Muscle of arm (tissue), 12 donors: Measurements from ENCODE around the gene LONP1. TPM values are rescaled to one million over a fixed set of nuclear protein-coding genes. Genes with fewer than 3 reads are reported as not detected.
"Not testable (repeated sequence)": the region's sequence is repeated elsewhere in the genome, so short reads cannot be mapped to it uniquely, and the experiment has no call there.

Source experiments
- DNase-seq: peaks from one replicate; pipeline ENCODE4 v3.0.0-alpha.2; 2013
- polyA plus RNA-seq, 12 donors: library from polyadenylated mRNA; unstranded; fragments of 120-200 nt; gene quantifications; one replicate each; pipeline ENCODE4 v1.2.1, GENCODE V29; 2013; ENCODE audit not compliant: insufficient read length in 12 of 12

LONP1 gene
- polyA plus RNA-seq, 12 donors, result 35.6 to 60.1 (median 42.4) TPM; not detected in 1

DNA sequence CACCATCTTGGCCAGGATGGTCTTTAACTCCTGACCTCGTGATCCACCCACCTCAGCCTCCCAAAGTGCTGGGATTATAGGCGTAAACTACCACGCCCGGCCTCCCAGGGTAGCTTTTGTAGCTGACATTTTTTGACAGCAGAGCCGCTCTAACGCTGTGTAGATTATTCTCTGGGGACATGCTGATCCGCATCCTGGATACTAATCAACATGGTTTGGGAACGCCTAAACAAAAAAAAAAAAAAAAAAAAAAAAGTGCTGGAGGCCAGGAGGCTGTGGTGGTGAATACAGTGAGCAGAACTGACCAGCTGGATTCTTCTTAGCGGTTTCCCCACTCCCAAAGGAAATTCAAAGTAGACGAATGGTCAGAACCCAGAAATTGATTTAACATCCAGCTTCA, 5.1 kb downstream of the LONP1 start:
- no peak for DNase-seq

GRCh38 chr19:5713228-5713627, 6.7 kb downstream of the LONP1 start:
- no peak for DNase-seq

- DNase-seq, result no peak
Observed at GRCh38 chr19:5711713-5712161, 8.2 kb downstream of the LONP1 start.

GRCh38 chr19:5711025-5711424, 8.9 kb downstream of the LONP1 start:
- DNase-seq, result no peak

DNA sequence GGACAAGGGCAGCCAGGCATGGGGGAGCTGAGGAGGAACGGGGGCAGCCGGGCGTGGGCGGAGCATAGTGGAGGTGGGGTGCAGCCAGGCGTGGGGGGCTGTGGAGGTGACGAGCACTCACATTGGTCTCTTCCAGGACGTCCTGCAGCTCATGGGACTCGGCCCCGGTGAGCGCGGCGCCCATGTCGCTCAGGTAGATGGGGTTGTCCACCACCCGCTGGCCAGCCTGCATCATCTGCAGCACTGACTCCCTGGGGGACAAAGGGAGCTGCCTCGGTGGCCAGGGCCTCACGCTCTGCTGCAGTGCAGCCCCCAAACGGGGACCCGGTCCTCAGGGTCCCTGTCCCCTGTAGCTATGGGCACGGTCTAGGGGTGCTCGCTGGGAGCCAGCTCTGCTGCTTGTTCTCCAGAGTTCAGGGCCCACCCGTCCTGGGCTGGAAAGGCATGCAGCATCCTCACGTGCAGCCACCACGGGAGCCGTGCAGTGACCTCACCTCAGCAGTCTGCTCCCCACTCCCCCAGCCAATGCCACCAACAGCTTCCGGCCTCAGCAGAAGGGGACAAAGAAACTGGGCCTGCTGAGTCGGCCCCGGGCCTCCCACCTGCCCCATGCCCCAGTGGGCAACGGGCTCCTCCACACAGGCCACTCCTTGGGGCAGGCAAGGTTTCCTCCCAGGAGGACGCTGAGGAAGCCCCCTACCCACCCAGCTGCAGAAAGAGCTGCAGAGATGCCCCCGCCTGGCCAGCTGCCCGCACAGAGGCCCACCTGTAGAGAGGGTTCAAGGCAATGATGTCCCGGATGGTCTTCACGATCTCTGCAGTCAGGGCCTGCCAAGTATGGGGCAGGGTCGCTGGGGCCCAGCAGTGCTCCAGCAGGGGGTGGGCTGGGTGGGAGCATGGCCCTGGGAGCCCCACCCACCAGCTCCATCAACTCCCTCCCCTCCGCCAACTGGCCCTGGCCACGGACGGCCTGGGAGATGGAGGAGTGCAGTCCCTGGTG, 12.1 kb downstream of the LONP1 start:
- no peak for DNase-seq

GRCh38 chr19:5706876-5707573, 12.9 kb downstream of the LONP1 start:
- no peak for DNase-seq

DNA sequence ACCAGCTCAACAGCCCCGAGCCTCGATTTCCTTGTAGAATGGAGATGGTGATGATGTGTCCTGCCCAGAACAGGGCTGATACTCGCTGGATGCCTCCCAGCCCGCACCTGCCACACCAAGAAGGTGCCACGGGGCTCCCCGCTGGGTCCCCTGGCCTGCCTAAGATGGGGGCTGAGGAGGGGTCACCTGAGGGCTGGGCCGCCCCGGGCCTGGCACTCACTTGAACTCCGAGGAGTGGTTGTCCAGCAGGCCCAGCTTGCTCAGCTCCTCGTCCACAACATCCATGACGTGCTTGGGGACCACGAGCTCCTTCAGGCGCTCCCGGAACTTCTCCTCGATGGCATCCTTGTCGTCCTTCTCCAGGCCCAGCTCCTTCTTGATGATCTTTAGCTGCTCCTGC, 14.4 kb downstream of the LONP1 start:
- DNase-seq, result no peak

DNA sequence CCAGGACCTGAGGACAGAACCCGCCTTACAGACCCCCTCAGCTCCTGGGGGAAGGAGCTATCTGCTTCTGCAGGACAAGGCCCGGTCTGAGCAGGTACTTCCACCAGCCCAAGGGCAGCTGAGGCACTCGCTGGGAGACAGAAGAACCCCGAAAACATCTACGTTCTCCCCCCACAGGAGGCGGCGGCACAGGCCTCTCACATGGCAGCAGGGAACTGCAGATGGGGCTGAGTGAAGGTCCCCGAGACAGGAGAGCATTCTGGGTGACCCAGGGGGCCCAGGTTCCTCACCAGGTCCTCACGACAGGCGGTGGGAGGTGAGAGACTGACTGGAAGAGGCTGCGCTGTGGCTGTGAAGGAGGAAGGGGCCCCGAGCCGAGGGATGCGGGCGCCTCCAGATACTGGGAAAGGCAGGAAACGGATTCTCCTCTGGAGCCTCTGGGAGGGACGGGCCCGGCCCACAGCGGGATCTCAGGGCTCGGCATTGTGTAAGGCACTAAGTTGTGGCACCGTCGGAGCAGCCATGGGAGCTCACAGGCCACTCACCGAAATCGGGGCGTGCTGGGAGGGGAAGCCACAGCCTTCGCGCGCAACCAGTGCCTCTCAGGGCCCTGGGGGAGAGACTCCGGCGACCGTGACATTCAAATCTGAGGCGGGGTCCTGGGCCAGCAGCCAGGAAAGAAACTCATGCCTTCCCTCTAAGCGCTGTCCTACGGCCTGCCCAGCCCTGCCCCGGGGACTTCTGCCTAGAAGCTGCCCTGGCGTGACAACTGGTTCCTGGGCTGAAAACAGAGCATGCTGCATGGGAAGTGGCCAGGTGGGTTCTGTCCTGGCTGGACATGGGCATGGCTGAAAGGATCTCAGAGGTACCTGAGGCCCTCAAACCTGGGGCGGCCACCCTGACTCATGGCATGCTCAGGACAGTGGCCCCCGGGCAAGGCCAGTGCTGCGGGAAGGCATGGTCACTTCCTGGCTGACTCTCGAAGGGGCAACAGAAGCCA, 15.8 kb downstream of the LONP1 start:
- DNase-seq, result no peak

- DNase-seq, result not testable (repeated sequence)
Observed at GRCh38 chr19:5702053-5702410, 17.9 kb downstream of the LONP1 start.

DNA sequence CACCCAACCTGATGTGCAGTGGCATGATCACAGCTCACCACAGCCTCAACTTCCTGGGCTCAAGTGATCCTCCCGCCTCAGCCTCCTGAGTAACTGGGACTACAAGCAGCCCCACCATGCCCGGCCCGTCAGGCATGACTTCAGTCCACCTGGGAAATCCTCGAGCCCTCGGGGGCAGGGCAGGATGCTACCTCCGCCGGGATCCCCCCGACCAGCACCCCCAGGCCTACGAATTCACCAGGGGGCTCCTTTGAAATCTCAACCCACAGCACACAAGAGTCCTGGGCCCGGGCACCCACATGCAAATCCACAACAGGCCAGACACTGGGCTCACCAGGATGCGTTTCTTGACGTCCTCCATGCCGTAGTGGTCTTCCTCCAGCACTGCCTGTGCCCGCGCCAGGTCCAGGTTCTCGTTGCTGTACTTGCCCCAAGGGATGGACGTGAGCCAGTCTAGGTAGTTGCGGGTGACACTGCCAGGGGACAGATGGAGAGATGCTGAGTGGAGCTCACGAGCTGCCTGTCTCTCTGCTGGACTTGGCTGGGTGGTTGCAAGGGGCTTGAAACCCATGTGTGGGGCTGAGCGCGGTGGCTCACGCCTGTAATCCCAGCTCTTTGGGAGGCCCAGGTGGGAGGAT, 19.4 kb downstream of the LONP1 start:
- no peak for DNase-seq

GRCh38 chr19:5698635-5699422, 21.1 kb downstream of the LONP1 start:
- no peak for DNase-seq

DNA sequence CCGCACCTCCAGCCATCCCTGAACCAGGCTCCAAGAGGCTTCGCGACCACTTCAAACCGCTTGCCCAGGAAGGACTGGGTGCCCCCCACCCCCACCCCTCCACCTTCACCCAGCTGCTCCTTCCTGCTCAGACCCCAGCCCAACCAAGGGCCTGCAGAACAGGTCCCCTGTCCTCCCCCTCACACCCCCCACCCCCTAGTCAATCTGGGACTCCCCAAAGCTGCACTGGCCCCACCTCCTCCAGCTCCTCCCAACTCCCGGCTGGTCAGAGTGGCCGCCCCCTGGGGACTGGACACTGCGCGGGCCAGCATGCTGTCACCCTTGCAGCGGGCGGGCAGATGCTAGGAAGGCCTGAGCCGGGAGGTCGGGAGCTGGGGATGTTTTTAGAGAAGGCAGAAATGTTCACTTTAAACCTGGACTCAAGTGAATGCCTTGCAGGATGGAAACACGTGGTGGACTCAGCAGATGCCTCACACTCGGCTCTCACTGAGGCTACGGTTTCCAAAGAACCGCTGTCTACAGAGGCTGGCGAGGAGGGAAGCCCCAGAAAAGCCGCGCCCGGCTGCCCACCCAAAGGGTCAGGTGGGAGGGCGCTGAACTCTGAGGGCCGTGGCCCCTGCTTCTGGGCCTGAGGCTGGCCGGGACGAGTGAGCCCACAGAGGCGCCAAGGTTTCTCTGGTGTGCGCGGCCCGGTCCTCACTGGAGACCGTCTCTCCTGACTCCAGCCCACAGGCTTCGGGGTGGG, 21.9 kb downstream of the LONP1 start:
- no peak for DNase-seq

DNA sequence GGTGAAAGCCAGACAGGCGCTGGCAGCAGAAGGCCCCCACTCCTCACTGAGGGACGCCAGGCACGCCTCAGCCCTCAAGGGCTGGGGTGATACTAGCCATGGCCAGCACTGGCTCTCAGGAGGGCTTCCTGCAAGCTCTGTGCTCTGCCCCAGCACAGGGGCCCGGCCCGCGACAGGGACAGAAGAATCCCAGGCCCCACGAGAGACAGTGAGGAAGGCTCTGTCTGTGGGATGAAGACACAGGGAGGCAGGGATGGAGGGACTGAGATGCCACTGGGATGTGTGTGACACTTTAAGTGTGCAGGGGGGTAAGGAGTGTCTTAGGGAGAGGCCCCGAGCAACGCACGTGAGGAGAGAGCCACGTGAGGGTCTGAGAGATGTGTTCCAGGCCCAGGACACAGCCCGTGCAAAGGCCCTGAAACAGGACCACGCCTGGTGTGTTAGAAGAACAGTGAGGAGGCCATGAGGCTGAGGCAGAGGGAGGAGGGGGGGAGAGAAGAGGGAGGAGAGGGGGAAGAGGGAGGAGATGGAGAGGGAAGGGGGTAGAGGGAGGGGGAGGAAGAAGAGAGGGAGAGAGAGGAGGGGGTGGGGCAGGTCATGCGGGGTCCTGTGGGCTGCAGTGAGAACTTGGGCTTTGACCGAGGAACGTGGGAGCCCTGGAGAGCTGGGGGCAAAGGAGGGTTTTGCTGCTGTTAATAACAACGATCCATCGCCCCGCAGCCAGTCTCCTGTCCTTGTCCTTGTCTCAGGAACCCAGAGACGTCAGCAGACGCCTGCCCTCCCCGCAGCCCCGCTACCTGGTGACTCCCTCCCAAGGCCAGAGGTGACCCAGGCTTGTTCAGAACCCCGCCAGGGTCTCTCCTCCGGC, 22.7 kb downstream of the LONP1 start:
- no peak for DNase-seq

- no peak for DNase-seq
Observed at GRCh38 chr19:5696196-5697021, 23.5 kb downstream of the LONP1 start.

DNA sequence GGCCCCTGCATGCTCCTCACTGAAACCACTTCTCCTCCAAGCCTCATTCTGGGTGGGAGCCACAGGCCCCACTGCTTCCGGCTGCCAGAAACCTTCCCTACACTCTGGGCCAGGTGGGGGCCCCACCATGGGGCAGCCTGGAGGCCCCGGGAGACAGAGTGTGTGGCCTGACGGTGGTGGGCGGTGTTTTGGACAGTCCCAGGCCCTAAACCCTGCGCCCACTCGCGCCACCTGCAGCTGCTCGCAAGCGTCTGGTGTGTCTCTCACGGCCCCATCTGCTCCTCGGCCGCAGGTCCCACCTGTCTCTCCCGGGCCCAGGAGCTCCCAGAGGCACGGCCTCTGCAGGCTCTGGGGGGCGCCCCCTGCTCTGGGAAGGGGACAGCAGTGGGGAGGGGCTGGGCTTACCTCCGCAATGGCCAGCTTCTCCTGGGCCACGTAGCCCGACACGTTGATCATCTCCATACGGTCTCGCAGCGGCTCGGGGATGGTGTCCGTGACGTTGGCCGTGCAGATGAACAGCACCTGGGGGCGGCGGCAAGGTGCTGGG, 24.2 kb downstream of the LONP1 start:
- no peak for DNase-seq

GRCh38 chr19:5694956-5695648, 24.8 kb downstream of the LONP1 start:
- DNase-seq, result no peak
